GM18867 (cell line): ENCODE results near the gene KAT2B.

Experiments
- ATAC-seq: cut with Tn5 transposase; IDR thresholded peaks from one replicate; pipeline ENCODE4 v1.9.1; 2021; ENCODE audit warnings: mild to moderate bottlenecking, moderate library complexity; ENCODE audit not compliant: unreplicated experiment

Gene KAT2B

GRCh38 chr3:20095470-20095869 lies 55.2 kb downstream of the KAT2B start:
- ATAC-seq = no peak

GRCh38 chr3:20096135-20096685 lies 56.0 kb downstream of the KAT2B start:
- ATAC-seq = no peak

- ATAC-seq = no peak
Measured at GRCh38 chr3:20097015-20097414, 56.8 kb downstream of the KAT2B start.

- no peak for ATAC-seq
Measured at GRCh38 chr3:20099060-20099459, 58.8 kb downstream of the KAT2B start.

DNA sequence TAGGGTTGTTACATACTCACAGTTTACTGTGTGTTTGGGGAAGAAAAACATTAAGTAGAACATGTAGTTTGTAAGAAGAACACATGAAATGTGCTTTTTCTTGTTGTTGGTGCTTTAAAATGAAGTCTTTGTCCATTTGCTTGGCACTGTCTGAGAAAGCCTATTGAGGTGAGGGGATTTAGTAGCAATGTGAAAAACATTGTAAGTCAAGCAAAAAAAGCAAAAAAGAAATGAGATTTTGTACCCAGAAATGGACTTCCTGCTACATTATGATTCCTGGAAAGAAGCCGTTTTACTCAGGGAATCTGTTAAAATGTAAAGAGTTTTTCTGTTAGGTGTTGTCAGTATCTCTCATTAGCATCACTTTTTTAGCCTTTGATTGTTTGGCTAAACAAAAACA lies 59.9 kb downstream of the KAT2B start:
- no peak for ATAC-seq

DNA sequence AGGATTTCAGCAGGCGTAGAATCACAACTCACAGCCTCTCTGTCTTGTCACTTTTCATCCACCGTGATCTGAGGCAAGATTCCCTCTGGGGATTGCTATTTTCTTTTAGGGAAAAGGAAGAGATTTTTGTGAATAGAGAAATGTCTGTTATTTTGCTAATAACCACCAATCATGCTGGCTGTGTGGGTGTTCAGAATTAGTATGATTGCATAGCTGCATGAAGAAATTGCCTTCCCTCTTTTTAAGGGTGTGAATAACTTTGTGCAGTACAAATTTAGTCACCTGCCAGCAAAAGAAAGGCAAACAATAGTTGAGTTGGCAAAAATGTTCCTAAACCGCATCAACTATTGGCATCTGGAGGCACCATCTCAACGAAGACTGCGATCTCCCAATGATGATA lies 60.8 kb downstream of the KAT2B start:
- no peak for ATAC-seq

DNA sequence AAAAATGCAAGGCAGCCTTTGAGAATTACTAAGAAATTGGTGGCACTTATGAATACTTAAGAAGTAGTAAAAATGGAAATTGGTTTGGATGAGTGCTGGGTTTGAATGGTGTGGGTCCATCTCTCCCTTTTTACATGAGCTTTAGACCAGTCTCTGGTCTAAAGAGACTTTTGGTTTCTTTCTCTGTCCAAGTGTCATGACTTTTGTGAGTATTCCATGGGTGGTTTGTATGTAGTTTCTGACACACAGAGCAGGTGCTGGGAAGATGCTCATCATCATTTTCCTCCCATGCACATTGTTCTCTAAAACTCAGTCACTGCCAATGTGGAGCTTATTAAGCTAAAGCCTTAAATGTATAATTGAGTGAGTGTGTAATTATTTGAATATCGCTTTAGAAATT lies 63.5 kb downstream of the KAT2B start:
- peak; percentile 23 for ATAC-seq

DNA sequence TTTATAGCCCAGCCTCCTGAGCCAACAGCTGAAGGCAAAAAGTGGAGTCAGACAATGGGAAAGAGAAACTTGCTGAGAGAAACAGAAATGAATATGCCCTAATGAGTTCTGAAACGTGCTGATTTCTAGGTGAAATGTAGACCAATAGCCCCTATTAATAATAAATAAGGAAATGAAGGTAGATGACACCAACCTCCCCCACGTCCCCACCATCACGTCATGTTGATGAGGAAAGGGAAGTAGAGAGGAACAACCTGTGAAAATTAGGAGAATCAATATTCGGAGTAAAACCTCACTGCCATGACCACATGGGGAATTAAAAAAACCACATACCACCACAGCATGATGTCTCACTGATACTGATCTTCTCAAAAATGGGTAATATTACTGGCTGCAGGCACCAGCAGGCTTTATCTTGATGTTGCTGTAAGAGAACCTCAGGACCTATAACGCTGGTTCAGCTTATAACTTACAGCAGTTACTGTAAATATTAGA lies 64.0 kb downstream of the KAT2B start:
- peak; percentile 59 for ATAC-seq

- no peak for ATAC-seq
Measured at GRCh38 chr3:20105513-20106280, 65.5 kb downstream of the KAT2B start.

DNA sequence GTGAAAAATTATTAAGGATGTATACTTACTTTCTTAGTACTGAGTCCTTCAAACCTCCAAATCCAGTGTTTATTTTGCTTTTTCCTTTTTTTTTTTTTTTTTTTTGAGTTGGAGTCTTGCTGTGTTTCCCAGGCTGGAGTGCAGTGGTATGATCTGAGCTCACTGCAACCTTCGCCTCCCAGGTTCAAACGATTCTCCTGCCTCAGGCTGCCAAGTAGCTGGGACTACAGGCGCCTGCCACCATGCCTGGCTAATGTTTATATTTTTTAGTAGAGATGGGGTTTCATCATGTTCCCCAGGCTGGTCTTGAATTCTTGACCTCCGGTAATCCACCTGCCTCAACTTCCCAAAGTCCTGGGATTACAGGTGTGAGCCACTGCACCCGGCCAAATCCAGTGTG lies 67.5 kb downstream of the KAT2B start:
- no peak for ATAC-seq

DNA sequence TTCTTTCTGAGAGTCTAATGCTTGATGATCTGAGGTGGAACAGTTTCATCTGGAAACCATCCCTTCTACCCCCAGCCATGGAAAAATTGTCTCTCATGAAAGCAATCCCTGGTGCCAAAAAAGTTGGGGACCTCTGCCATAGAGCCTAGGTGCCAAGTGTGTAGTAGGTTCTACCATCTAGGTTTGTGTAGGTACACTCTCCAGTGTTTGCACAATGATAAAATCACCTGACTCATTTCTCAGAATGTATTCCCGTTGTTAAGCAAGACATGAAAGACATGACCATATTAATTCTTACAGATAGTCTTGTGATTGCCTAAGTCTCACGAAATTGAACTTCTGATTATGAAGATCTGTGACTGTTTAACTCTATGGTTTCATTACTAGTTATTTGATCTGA lies 68.6 kb downstream of the KAT2B start:
- no peak for ATAC-seq

GRCh38 chr3:20110826-20111225 lies 70.6 kb downstream of the KAT2B start:
- no peak for ATAC-seq

DNA sequence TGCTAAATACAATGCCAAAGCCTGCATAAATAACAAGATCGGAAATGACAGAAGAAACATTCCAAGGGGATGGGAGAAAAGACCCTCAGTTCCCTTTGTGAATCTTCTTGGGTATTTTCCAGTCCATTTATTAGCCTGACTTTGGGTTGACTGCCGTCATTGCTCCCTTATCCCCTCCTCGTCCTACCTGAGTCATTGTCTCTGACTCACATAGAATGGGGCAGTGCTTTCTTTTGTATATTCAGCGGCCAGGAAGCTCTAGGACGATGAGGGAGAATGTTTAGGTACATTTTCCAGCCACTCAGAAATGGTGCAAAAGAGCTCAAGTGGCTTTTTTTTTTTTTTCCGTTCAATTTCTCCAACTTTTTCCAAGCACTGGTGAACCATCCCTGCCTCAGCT lies 71.6 kb downstream of the KAT2B start:
- ATAC-seq = no peak

GRCh38 chr3:20121088-20121487 lies 80.8 kb downstream of the KAT2B start:
- no peak for ATAC-seq

- ATAC-seq = no peak
Measured at GRCh38 chr3:20123131-20123652, 82.9 kb downstream of the KAT2B start.

DNA sequence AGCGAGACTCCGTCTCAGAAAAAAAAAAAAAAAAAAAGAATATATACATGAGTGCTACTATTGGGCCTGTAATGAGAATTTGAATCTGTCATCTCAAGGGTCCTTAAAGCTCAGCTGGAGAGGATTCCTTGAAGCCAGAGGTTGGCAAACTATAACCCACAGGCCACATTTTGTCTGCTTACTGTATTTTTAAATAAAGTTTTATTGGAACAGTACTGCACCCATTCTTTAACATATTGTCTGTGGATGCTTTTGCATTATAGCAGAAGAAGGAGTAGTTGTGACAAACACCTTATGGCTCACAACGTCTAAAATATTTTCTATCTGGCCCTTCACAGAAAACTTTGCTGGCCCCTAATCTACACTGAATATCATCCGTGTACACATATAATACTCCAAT lies 85.0 kb downstream of the KAT2B start:
- ATAC-seq = no peak

GRCh38 chr3:20125897-20126296 lies 85.7 kb downstream of the KAT2B start:
- peak; percentile 100 for ATAC-seq

GRCh38 chr3:20128358-20128757 lies 88.1 kb downstream of the KAT2B start:
- ATAC-seq = no peak

- ATAC-seq = no peak
Measured at GRCh38 chr3:20130106-20130505, 89.9 kb downstream of the KAT2B start.

- ATAC-seq = no peak
Measured at GRCh38 chr3:20136231-20136630, 96.0 kb downstream of the KAT2B start.

DNA sequence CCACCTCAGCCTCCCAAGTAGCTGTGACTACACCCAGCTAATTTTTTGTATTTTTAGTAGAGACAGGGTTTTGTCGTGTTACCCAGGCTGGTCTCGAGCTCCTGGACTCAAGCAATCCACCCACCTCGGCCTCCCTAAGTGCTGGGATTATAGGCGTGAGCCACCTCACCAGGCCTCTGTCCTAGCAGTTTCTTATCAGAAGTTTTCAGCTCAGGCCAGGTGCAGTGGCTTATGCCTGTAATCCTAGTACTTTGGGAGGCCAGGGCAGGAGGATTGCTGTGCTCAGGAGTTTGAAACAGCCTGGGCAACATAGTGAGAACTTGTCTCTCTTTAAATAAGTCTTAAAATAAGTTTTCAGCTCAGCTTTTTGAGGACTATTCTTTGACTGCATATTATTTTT lies 97.4 kb downstream of the KAT2B start:
- ATAC-seq = no peak

- no peak for ATAC-seq
Measured at GRCh38 chr3:20140881-20141280, 100.6 kb downstream of the KAT2B start.
